Measurements from ENCODE around the gene C12orf75. TPM values are rescaled to one million over a fixed set of nuclear protein-coding genes. Genes with fewer than 3 reads are reported as not detected.

The C12orf75 gene
- total and polyA plus RNA-seq, 2 donors (not counting 3 experiments of a cell fraction or from before 2014, with no cell fraction given): 23.6 to 60.7 TPM

DNA sequence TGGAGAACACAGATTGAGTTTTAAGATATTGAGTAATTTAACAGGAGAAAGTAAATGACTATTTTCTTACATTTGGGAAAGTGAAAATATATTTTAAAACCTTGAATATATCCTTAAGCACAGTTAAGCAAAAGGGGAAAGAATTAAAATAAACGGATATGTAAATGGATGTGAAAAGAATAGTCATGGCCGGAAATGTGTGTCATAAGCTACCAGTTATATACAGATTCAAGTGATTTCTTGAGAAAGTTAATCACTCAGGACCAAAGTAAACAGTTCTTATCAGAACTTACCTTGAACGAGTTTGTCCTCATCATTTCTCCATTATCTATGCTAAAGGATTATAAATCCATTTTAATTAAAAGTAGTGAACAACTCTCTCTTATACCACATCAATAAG is 33.4 kb downstream of the C12orf75 start:
- dilution Hi-C loops (cut with MboI; ENCODE audit: extremely low pct_ligation_motif_present, low sequenced_read_pairs): no loop called here
- no peak overlapping the region for H3K4me2 ChIP-seq (ENCODE audit: insufficient read depth, low read length)
- H3K4me1 ChIP-seq (ENCODE audit: control insufficient read depth, extremely low read depth, insufficient read depth, low read length): no peaks in the 10 kb centered on the region
- H3K4me3 ChIP-seq (replicated peaks in 1 of 3; ENCODE audit: insufficient read depth in 1 of 3, low read depth in 1 of 3, low read length in 3 of 3): no peak overlapping the region
- H3K27ac ChIP-seq (ENCODE audit: insufficient read depth, low read depth, low read length): no peak overlapping the region
- DNase-seq (ENCODE audit: low read depth, low spot score): no peak
- no peaks in the 10 kb centered on the region for H3K9me1 ChIP-seq (replicated peaks; ENCODE audit: control insufficient read depth, extremely low read depth, insufficient read depth, low read length)
- H3K79me2 ChIP-seq (ENCODE audit: control insufficient read depth, insufficient read depth, low read length): no peaks in the 10 kb centered on the region
- intact Hi-C loops (cut with micrococcal nuclease): no loop called here
- peaks cover 0 to 2% of the 10 kb centered on the region in 2 experiments for H3K36me3 ChIP-seq (ENCODE audit: control insufficient read depth in 2 of 2, extremely low read depth in 1 of 2, insufficient read depth in 2 of 2, low read length in 2 of 2)
- no peaks in the 10 kb centered on the region for H3K27me3 ChIP-seq (ENCODE audit: control insufficient read depth in 2 of 2, insufficient read depth in 2 of 2, low read length in 2 of 2)
- H3K9ac ChIP-seq (replicated peaks; ENCODE audit: extremely low read depth, insufficient read depth, low read length): no peak overlapping the region
- no peaks in the 10 kb centered on the region for H4K20me1 ChIP-seq (replicated peaks; ENCODE audit: control insufficient read depth, extremely low read depth, insufficient read depth, low read length)
- CTCF ChIA-PET: interaction anchor here (0.8 to 1.3 kb wide), 3 partner anchors 11 to 149 kb away, joined by 3 to 5 read pairs (median 4); no protein-coding TSS in a partner anchor
- no peaks in the 10 kb centered on the region for H3K9me3 ChIP-seq (replicated peaks; ENCODE audit: control insufficient read depth, insufficient read depth, low read length)
- TF ChIP-seq POLR2AphosphoS5 (IDR thresholded peaks at IDR 0.05; ENCODE audit: insufficient read depth, low read depth, low read length) (no peak), POLR2A (IDR thresholded peaks at IDR 0.05; ENCODE audit: low read depth, low read length) (no peak), JUN (IDR thresholded peaks at IDR 0.05; ENCODE audit: borderline replicate concordance, insufficient read depth, insufficient read length, low read depth) (no peak), CTCF (IDR thresholded peaks at IDR 0.05; ENCODE audit: extremely low read depth in 1 of 2, insufficient read depth in 1 of 2, low read depth in 1 of 2, low read length in 2 of 2) (no peak), FOS (IDR thresholded peaks at IDR 0.05; ENCODE audit: borderline replicate concordance, insufficient read depth, low read length) (no peak), GATA2 (IDR thresholded peaks at IDR 0.05; ENCODE audit: insufficient read depth, insufficient read length, low read depth, low read length) (no peak), EZH2 (IDR thresholded peaks at IDR 0.05; ENCODE audit: borderline replicate concordance, low read depth, low read length, severe bottlenecking) (no peak), MAX (IDR thresholded peaks at IDR 0.05; ENCODE audit: insufficient read depth, insufficient read length) (no peak), MYC (IDR thresholded peaks at IDR 0.05; ENCODE audit: low read depth, low read length) (no peak)
- BruUV-seq (replicated peaks): no TSS peak
- no peak overlapping the region for H2AFZ ChIP-seq (ENCODE audit: low read depth, low read length)
- POLR2A ChIA-PET: no interaction called here
- FAIRE-seq: no peak
